ENCODE measurements around the gene ABCA5. TPM values are rescaled to one million over a fixed set of nuclear protein-coding genes. Genes with fewer than 3 reads are reported as not detected.

ABCA5 gene
- total RNA-seq, 1 donor from 2014 or later, result 11.6 TPM

- no peaks in the 10 kb centered on the region for H3K36me3 ChIP-seq (ENCODE audit: control insufficient read depth, insufficient read depth, low read length)
- TF ChIP-seq CTCF (IDR thresholded peaks at IDR 0.05; ENCODE audit: insufficient read depth, low read length, severe bottlenecking), result no peak
- no peak for FAIRE-seq
- peak overlapping the region; percentile 86 for H3K4me3 ChIP-seq (ENCODE audit: low read depth, low read length)
- DNase-seq (ENCODE audit: low read depth), result peak; percentile 18
- H3K27me3 ChIP-seq (ENCODE audit: control insufficient read depth, insufficient read depth, low read length), result no peaks in the 10 kb centered on the region
These were observed 1.2 kb downstream of the ABCA5 start for GRCh38 chr17:69325518-69326376.

GRCh38 chr17:69323806-69324205 lies 3.1 kb downstream of the ABCA5 start:
- TF ChIP-seq CTCF (IDR thresholded peaks at IDR 0.05; ENCODE audit: insufficient read depth, low read length, severe bottlenecking), result no peak
- no peaks in the 10 kb centered on the region for H3K27me3 ChIP-seq (ENCODE audit: control insufficient read depth, insufficient read depth, low read length)
- DNase-seq (ENCODE audit: low read depth) (no peak), FAIRE-seq (no peak)
- H3K36me3 ChIP-seq (ENCODE audit: control insufficient read depth, insufficient read depth, low read length), result no peaks in the 10 kb centered on the region
- H3K4me3 ChIP-seq (ENCODE audit: low read depth, low read length), result no peak overlapping the region

- no peaks in the 10 kb centered on the region for H3K27me3 ChIP-seq (ENCODE audit: control insufficient read depth, insufficient read depth, low read length)
- TF ChIP-seq CTCF (IDR thresholded peaks at IDR 0.05; ENCODE audit: insufficient read depth, low read length, severe bottlenecking), result no peak
- DNase-seq (ENCODE audit: low read depth) (no peak), FAIRE-seq (no peak)
- H3K4me3 ChIP-seq (ENCODE audit: low read depth, low read length), result no peak overlapping the region
- no peaks in the 10 kb centered on the region for H3K36me3 ChIP-seq (ENCODE audit: control insufficient read depth, insufficient read depth, low read length)
These were observed 6.1 kb downstream of the ABCA5 start for GRCh38 chr17:69320908-69321238.

GRCh38 chr17:69320210-69320907 lies 6.6 kb downstream of the ABCA5 start:
- no peak for TF ChIP-seq CTCF (IDR thresholded peaks at IDR 0.05; ENCODE audit: insufficient read depth, low read length, severe bottlenecking)
- FAIRE-seq (no peak), DNase-seq (ENCODE audit: low read depth) (peak; percentile 9)
- H3K27me3 ChIP-seq (ENCODE audit: control insufficient read depth, insufficient read depth, low read length), result no peaks in the 10 kb centered on the region
- no peak overlapping the region for H3K4me3 ChIP-seq (ENCODE audit: low read depth, low read length)
- H3K36me3 ChIP-seq (ENCODE audit: control insufficient read depth, insufficient read depth, low read length), result no peaks in the 10 kb centered on the region

- Histone ChIP-seq H3K36me3 (ENCODE audit: control insufficient read depth, insufficient read depth, low read length) (no peaks in the 10 kb centered on the region), H3K27me3 (ENCODE audit: control insufficient read depth, insufficient read depth, low read length) (no peaks in the 10 kb centered on the region), H3K4me3 (ENCODE audit: low read depth, low read length) (no peak overlapping the region)
- no peak for FAIRE-seq
- TF ChIP-seq CTCF (IDR thresholded peaks at IDR 0.05; ENCODE audit: insufficient read depth, low read length, severe bottlenecking), result no peak
- no peak for DNase-seq (ENCODE audit: low read depth)
These were observed 9.3 kb downstream of the ABCA5 start for GRCh38 chr17:69317625-69318024.
